Measurements from ENCODE around the gene SHISA5. TPM values are rescaled to one million over a fixed set of nuclear protein-coding genes. Genes with fewer than 3 reads are reported as not detected.

The SHISA5 gene
- total RNA-seq, 2 experiments from 2014 or later = 85.7 to 90.3 TPM

DNA sequence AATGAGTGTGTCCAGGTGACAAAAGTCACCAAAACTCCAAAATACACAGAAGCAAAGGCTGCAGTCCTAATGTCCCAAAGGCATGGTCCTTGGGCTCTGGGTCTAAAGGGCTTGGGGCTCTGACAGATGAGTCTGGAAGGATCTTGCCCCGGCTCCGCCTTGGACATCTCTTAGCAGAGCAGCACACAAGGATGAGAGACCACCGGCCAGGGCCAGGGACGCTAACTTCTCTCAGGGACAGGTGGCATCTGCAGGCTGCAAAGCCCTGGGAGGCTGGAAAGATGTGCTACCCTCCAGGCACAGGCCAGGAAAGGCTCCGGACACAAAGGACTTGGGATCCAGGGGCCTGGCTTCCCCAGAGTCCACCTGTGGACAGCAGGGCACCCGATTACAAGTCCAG, 14.1 kb upstream of the SHISA5 start:
- CTCF ChIA-PET = no interaction called here
- Mint-ChIP-seq H3K27ac (no peak overlapping the region), H3K27me3 (ENCODE audit: low read depth) (no peaks in the 10 kb centered on the region), H3K36me3 (ENCODE audit: low read depth) (no peaks in the 10 kb centered on the region), H3K9me3 (no peaks in the 10 kb centered on the region), H3K4me3 (no peak overlapping the region), H3K4me1 (ENCODE audit: low read depth) (peaks cover 61% of the 10 kb centered on the region)
- DNase-seq = no peak
- intact Hi-C loops (cut with micrococcal nuclease) = no loop called here

- H3K27ac Mint-ChIP-seq = peak overlapping the region; percentile 76
- H3K4me1 Mint-ChIP-seq (ENCODE audit: low read depth) = peaks cover 65% of the 10 kb centered on the region
- H3K27me3 Mint-ChIP-seq (ENCODE audit: low read depth) = no peaks in the 10 kb centered on the region
- no peaks in the 10 kb centered on the region for H3K36me3 Mint-ChIP-seq (ENCODE audit: low read depth)
- CTCF ChIA-PET = interaction anchor here (0.7 to 1.3 kb wide), 4 partner anchors 12 to 116 kb away, joined by 3 to 4 read pairs (median 4); no protein-coding TSS in a partner anchor
- no peaks in the 10 kb centered on the region for H3K9me3 Mint-ChIP-seq
- no peak overlapping the region for H3K4me3 Mint-ChIP-seq
- DNase-seq = peak; percentile 58
- intact Hi-C loops (cut with micrococcal nuclease) = no loop called here
Observed at GRCh38 chr3:48516571-48516970, 12.6 kb upstream of the SHISA5 start.

GRCh38 chr3:48514431-48515227, 10.7 kb upstream of the SHISA5 start:
- DNase-seq = peak; percentile 35
- H3K36me3 Mint-ChIP-seq (ENCODE audit: low read depth) = no peaks in the 10 kb centered on the region
- H3K27ac Mint-ChIP-seq = no peak overlapping the region
- H3K4me1 Mint-ChIP-seq (ENCODE audit: low read depth) = peaks cover 65% of the 10 kb centered on the region
- intact Hi-C loops (cut with micrococcal nuclease) = loop anchor here (1.0 kb wide), 1 partner anchor 7 kb away; no protein-coding TSS in a partner anchor
- no peaks in the 10 kb centered on the region for H3K27me3 Mint-ChIP-seq (ENCODE audit: low read depth)
- no peaks in the 10 kb centered on the region for H3K9me3 Mint-ChIP-seq
- CTCF ChIA-PET = interaction anchor here (0.7 to 1.5 kb wide), 3 partner anchors 26 to 113 kb away, joined by 3 to 7 read pairs (median 5); no protein-coding TSS in a partner anchor
- H3K4me3 Mint-ChIP-seq = no peak overlapping the region

DNA sequence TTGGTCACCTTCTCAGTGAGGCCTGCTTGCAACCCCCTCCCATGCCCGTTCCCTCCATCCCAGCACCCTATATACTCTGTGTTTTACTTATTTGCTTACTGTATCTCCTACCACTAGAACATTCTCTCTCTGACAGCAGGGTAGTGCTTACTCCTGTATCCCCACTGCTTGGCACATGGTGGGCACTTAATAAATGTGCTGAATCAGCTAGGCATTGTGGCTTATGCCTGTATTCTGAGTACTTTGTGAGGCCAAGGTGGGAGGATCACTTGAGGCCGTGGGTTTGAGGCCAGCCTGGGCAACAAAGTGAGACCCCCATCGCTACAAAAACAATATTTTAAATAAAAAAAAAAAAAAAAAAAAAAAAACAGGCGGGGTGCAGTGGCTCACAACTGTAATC, 7.6 kb upstream of the SHISA5 start:
- Mint-ChIP-seq H3K27me3 (ENCODE audit: low read depth) (no peaks in the 10 kb centered on the region), H3K9me3 (no peaks in the 10 kb centered on the region), H3K36me3 (ENCODE audit: low read depth) (no peaks in the 10 kb centered on the region), H3K4me3 (no peak overlapping the region), H3K27ac (no peak overlapping the region), H3K4me1 (ENCODE audit: low read depth) (peaks cover 50% of the 10 kb centered on the region)
- no peak for DNase-seq
- CTCF ChIA-PET = interaction anchor here (0.6 to 4.6 kb wide), 3 partner anchors 75 to 257 kb away, joined by 4 to 17 read pairs (median 4); no protein-coding TSS in a partner anchor
- intact Hi-C loops (cut with micrococcal nuclease) = no loop called here

- peak; percentile 82 for DNase-seq
- intact Hi-C loops (cut with micrococcal nuclease) = loop anchor here (1.0 to 2.0 kb wide), 8 partner anchors 8 to 239 kb away; partner anchors contain the start of genes CCDC51, PFKFB4 and TMA7
- Mint-ChIP-seq H3K27ac (peak overlapping the region; percentile 66), H3K27me3 (ENCODE audit: low read depth) (no peaks in the 10 kb centered on the region), H3K9me3 (no peaks in the 10 kb centered on the region), H3K36me3 (ENCODE audit: low read depth) (no peaks in the 10 kb centered on the region), H3K4me3 (peak overlapping the region; percentile 32), H3K4me1 (ENCODE audit: low read depth) (peaks cover 47% of the 10 kb centered on the region)
- CTCF ChIA-PET = interaction anchor here (0.7 to 4.6 kb wide), 13 partner anchors 15 to 107 kb away, joined by 3 to 25 read pairs (median 4); no protein-coding TSS in a partner anchor
Observed at GRCh38 chr3:48507256-48508061, 3.5 kb upstream of the SHISA5 start.

- no peaks in the 10 kb centered on the region for H3K36me3 Mint-ChIP-seq (ENCODE audit: low read depth)
- intact Hi-C loops (cut with micrococcal nuclease) = loop anchor here (2.0 kb wide), 3 partner anchors 51 to 237 kb away; partner anchors contain the start of genes CCDC51, PFKFB4 and TMA7
- no peaks in the 10 kb centered on the region for H3K9me3 Mint-ChIP-seq
- no peaks in the 10 kb centered on the region for H3K27me3 Mint-ChIP-seq (ENCODE audit: low read depth)
- CTCF ChIA-PET = interaction anchor here (0.8 to 4.3 kb wide), 5 partner anchors 28 to 105 kb away, joined by 3 to 25 read pairs (median 5); no protein-coding TSS in a partner anchor
- DNase-seq = no peak
- H3K4me1 Mint-ChIP-seq (ENCODE audit: low read depth) = peaks cover 52% of the 10 kb centered on the region
- H3K27ac Mint-ChIP-seq = no peak overlapping the region
- no peak overlapping the region for H3K4me3 Mint-ChIP-seq
Observed at GRCh38 chr3:48505968-48506504, 2.1 kb upstream of the SHISA5 start.

DNA sequence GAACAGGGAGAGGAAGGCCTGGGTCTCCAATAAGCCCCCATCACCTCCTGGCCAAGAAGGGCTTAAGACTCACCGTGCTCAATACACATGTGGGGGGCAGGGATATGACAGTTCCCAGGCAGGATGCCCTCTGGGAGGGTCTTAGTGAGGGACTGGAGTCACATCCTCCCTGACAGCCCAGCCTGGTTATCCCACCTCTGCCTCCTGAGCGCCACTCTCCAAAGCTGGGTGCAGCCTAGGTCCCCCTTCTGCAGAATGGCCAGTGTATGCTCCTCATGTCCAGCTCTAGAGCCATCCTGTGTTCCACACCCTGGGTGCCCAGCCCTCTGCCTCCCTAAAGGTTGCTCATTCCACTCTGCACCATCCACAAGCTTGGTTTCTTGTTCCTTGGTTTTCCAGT, 1.2 kb upstream of the SHISA5 start:
- no peaks in the 10 kb centered on the region for H3K27me3 Mint-ChIP-seq (ENCODE audit: low read depth)
- H3K9me3 Mint-ChIP-seq = no peaks in the 10 kb centered on the region
- peaks cover 50% of the 10 kb centered on the region for H3K4me1 Mint-ChIP-seq (ENCODE audit: low read depth)
- CTCF ChIA-PET = interaction anchor here (1.5 to 2.5 kb wide), 2 partner anchors 11 to 69 kb away, joined by 3 to 11 read pairs; no protein-coding TSS in a partner anchor
- intact Hi-C loops (cut with micrococcal nuclease) = no loop called here
- H3K4me3 Mint-ChIP-seq = peak overlapping the region; percentile 75
- H3K27ac Mint-ChIP-seq = no peak overlapping the region
- no peaks in the 10 kb centered on the region for H3K36me3 Mint-ChIP-seq (ENCODE audit: low read depth)
- no peak for DNase-seq

DNA sequence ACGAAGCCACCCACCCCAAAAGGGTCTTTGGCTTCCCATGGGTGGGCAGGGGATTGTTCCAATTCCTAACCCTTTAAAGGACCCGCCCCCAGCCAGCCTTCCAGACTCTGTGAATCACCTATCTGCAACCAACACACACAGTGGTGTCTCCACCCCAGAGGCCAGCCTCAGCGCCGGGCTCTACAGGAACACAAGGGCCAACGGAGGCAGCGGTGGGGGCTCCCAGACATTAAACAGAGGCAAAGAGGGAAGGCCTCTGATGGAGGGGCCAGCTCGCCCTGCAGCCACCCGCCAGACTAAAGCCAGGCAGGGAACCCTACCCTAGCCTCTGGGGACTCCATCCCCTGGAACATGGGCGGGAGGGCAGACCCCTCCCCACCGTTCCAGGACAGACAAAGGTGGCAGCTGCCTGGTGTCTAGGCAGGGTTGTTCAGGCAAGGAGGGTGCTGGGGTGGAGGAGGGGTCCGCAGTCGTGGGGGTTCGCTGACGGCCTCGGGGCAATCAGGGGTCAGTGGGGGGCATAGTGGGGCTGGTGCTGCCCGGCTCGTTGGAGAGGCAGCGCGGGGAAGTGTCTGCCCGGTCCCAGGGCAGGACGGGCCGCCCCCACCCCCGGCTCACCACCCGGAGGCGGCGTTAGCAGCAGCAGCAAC, 448 bp downstream of the SHISA5 start:
- Mint-ChIP-seq H3K4me3 (peak overlapping the region; percentile 75), H3K27ac (peak overlapping the region; percentile 66), H3K27me3 (ENCODE audit: low read depth) (no peaks in the 10 kb centered on the region), H3K4me1 (ENCODE audit: low read depth) (peaks cover 50% of the 10 kb centered on the region), H3K9me3 (no peaks in the 10 kb centered on the region), H3K36me3 (ENCODE audit: low read depth) (peaks cover 2% of the 10 kb centered on the region)
- CTCF ChIA-PET = interaction anchor here (0.5 to 2.5 kb wide), 3 partner anchors 67 to 570 kb away, joined by 3 to 11 read pairs (median 4); no protein-coding TSS in a partner anchor
- intact Hi-C loops (cut with micrococcal nuclease) = no loop called here
- DNase-seq = peak; percentile 33

GRCh38 chr3:48502728-48503168, 1.2 kb downstream of the SHISA5 start:
- peaks cover 2% of the 10 kb centered on the region for H3K9me3 Mint-ChIP-seq
- no peak overlapping the region for H3K27ac Mint-ChIP-seq
- no peak for DNase-seq
- no peaks in the 10 kb centered on the region for H3K27me3 Mint-ChIP-seq (ENCODE audit: low read depth)
- peaks cover 6% of the 10 kb centered on the region for H3K36me3 Mint-ChIP-seq (ENCODE audit: low read depth)
- intact Hi-C loops (cut with micrococcal nuclease) = no loop called here
- peaks cover 47% of the 10 kb centered on the region for H3K4me1 Mint-ChIP-seq (ENCODE audit: low read depth)
- H3K4me3 Mint-ChIP-seq = peak overlapping the region; percentile 75
- CTCF ChIA-PET = interaction anchor here (0.6 kb wide), 1 partner anchor 569 kb away, joined by 4 read pairs; no protein-coding TSS in a partner anchor

GRCh38 chr3:48502121-48502520, 1.9 kb downstream of the SHISA5 start:
- DNase-seq = no peak
- intact Hi-C loops (cut with micrococcal nuclease) = no loop called here
- Mint-ChIP-seq H3K36me3 (ENCODE audit: low read depth) (peaks cover 8% of the 10 kb centered on the region), H3K27me3 (ENCODE audit: low read depth) (no peaks in the 10 kb centered on the region), H3K9me3 (peaks cover 2% of the 10 kb centered on the region), H3K4me1 (ENCODE audit: low read depth) (peaks cover 41% of the 10 kb centered on the region), H3K27ac (no peak overlapping the region), H3K4me3 (no peak overlapping the region)
- CTCF ChIA-PET = interaction anchor here (0.7 kb wide), 1 partner anchor 68 kb away, joined by 3 read pairs; no protein-coding TSS in a partner anchor

- no peaks in the 10 kb centered on the region for H3K27me3 Mint-ChIP-seq (ENCODE audit: low read depth)
- no peak overlapping the region for H3K4me3 Mint-ChIP-seq
- peaks cover 2% of the 10 kb centered on the region for H3K9me3 Mint-ChIP-seq
- CTCF ChIA-PET = interaction anchor here (1.4 kb wide), 1 partner anchor 65 kb away, joined by 3 read pairs; no protein-coding TSS in a partner anchor
- intact Hi-C loops (cut with micrococcal nuclease) = no loop called here
- peaks cover 8% of the 10 kb centered on the region for H3K36me3 Mint-ChIP-seq (ENCODE audit: low read depth)
- DNase-seq = no peak
- H3K27ac Mint-ChIP-seq = no peak overlapping the region
- peaks cover 33% of the 10 kb centered on the region for H3K4me1 Mint-ChIP-seq (ENCODE audit: low read depth)
Observed at GRCh38 chr3:48501196-48501595, 2.8 kb downstream of the SHISA5 start.

All from activated naive CD4-positive, alpha-beta T cell treated with anti-CD3 and anti-CD28 coated beads for 36 hours (primary cell).